RCC 7860 (cell line): ENCODE data around the gene SLC35F3.
A peak's percentile ranks its signal among the peaks of the same experiment; 100 is the strongest.
"Not testable (repeated sequence)": the region's sequence is repeated elsewhere in the genome, so short reads cannot be mapped to it uniquely, and the experiment has no call there.

Source experiments
- DNase-seq: peaks from one replicate; pipeline ENCODE4 v3.0.0-alpha.2; 2015; ENCODE audit warnings: low spot score
- FAIRE-seq: peaks from 2 replicates; lab custom pipeline; 2012; peaks lifted over from hg19 to GRCh38; lab: Jason Lieb, UNC

The SLC35F3 gene

DNA sequence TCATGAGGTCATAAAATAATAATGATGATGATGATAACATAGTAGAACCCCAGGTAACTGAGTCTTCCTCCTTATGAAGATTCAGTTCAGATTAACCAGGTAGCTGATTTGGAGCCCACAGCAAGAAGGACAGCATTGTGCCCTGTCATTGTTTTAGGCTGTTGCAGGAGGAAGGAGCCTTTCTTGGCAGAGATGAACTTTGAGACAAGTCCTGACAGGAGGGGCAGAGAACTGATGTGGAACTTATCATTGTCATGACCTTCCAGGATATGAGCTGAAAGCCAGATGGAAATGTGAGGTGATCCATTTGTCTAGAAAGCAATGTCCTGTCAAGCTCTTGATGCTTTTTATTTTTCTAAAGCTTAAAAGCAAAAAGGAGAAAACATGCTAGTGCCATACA is 336.2 kb downstream of the SLC35F3 start:
- no peak for FAIRE-seq
- DNase-seq: no peak

DNA sequence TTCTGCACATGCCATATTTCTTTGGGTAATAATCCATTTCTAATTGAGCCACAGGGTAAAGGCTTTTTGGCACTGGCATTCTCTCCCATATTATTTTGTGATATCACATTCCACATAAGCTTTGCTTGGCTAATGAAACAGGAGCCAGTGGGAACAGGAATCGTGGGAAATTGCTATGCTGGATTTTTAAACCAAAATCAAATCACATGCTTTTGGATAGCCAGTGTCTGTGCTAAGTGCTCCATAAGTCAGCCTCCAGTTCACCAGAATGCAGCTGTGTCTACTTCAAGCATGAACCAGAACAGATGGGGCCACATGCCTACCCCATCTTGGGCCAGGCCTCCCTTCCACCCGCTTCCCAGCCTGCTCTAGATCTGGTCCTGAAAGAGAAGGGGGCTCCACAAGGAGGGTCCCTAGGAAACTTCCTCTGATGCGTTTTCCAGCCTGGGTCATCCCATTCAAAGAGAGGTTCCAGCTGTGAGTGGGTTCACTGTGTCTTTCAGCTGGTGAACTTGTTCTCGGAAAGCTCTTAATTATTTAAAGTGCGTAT is 337.5 kb downstream of the SLC35F3 start:
- FAIRE-seq (no peak), DNase-seq (no peak)

DNA sequence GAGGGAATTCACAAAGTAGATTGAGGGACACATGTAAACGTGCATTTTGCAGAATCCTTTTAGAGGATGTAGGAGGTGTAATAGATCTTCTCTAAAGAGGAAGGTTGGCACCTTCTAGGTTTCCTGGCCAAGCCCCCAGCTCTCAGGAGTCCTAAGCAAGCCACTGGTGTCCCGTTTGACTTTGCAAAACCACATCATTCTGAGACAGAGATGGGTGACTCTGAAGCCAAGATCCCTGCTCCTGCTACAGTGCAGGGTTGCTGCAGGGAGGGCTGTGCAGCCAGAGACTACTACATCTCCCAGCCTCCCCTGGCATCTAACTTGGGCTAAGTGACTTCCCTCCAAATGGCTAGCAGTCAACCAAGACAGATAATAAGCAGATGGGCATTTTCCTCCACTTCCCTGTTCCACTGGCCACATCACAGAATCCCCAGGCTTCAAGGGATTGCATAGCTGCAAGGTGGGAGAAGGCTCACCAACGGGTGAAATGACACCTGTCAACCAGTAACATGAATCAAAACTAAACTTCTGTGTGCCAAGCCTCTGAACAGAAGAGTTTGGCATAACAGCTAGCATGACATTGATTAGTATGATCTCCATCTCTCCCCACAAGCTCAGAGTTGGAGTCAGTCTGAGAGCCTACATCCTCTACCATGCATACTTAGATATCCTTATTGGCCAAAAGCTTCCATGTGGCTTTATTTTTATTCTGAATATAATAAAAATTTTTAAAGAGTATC is 339.2 kb downstream of the SLC35F3 start:
- no peak for FAIRE-seq
- DNase-seq: no peak

DNA sequence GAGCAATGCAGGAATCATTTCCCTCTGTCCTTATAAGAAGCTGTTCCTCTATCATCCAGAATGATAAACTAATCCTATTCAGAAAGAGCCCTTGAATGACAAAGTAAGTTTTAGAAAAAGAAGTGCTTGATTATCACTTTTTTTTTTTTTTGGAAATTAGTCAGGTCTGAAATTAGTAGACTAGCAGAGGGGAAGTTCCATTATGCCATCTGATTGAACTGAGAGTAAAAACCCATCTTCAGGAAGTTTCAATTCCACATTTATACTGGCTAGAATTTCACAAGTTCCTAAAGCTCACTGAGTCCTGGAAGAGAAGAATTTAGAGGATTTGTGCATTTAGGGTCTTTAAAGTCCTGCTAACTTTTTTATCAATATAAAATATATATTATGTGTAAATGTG is 340.0 kb downstream of the SLC35F3 start:
- no peak for DNase-seq
- no peak for FAIRE-seq

DNA sequence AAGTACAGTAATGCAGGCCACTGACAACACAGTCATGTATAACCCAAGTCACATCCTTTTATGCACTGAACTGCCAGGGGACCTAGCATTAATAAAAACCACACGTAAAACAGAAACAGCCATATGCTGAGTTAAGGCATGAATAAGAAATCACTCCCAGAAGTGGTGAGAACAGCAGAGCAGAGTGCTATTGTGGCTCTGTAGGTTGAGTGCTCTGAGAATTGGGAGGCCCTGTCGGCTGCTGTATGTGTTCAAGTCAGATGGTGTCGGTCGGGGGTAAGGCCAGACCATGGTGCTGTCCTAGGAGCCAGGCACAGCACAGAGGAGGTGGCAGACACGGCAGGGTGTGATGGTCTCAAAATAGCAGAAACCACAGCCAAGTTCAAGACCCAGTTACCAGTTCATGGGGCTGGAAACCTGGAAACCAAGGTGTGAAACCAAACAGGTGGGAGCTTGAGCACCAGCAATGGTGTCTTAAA is 342.2 kb downstream of the SLC35F3 start:
- no peak for DNase-seq
- FAIRE-seq: no peak

DNA sequence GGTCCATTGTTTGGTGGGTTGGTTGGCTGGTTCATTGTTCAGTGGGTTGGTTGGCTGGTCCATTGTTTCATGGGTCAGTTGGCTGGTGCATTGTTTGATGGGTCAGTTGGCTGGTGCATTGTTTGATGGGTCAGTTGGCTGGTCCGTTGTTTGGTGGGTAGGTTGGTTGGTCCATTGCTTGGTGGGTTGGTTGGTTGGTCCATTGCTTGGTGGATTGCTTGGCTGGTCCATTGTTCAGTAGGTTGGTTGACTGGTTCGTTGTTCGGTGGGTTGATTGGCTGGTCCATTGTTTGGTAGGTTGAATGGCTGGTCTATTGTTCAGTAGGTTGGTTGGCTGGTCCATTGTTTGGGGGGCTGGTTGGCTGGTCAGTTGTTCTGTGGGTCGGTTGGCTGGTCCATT is 343.3 kb downstream of the SLC35F3 start:
- not testable (repeated sequence) for FAIRE-seq, DNase-seq

DNA sequence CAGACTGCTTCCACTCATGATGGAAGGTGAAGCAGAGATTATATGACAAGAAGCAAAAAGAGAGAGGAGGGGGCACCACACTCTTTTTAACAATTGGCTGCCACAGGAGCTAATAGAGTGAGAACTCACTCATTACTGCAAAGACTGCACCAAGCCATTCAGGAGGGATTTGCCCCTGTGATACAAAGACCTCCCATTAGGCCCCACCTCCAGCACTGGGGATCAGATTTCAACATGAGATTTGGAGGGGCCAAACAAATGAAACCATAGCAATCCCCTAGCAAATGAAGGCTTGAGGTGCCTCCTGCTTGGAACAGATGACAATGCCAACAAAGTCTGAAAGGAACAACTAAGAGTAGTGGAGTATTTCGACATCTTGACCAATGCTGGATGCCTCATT is 346.3 kb downstream of the SLC35F3 start:
- no peak for FAIRE-seq

DNA sequence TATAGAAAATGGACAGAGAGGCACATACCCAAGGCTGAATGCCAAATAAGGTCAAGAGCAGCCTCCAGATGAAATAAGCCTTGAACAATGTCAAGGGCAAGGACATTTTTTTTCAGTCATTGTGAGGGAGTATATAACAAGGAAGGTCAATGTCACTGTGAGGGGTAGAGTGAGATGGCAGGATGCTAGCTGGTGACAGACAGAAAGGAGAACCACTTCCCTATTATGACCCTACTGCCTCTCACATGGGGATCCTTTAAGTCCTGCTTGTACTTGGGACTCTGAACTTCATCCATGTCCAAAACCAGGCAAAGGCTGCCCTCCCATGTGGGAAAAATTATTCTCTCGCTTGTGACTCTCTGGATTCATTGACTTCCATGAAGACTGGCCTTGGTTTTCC is 349.3 kb downstream of the SLC35F3 start:
- FAIRE-seq (no peak), DNase-seq (no peak)

More for the DNA sequence above, 346.3 kb downstream of the SLC35F3 start:
- no peak for DNase-seq

DNA sequence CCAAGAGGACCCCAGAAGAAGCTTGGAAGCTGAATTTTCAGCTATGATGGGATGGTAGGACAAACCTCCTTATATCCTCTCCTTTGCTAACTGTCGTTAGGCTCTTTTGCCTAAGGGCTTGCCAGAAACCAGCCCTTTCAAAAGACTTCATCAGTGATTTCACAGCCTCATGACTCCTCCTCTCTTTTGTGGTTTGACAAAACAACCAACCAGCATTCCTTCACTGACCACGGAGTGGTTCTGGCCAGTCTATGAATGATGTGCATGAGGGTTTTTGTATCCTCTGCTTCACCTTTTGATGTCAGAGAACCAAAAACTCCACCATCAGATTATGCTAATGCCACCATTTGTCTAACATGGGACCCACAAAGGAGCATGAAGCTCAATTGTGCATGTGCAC is 351.9 kb downstream of the SLC35F3 start:
- peak; percentile 26 for DNase-seq

DNA sequence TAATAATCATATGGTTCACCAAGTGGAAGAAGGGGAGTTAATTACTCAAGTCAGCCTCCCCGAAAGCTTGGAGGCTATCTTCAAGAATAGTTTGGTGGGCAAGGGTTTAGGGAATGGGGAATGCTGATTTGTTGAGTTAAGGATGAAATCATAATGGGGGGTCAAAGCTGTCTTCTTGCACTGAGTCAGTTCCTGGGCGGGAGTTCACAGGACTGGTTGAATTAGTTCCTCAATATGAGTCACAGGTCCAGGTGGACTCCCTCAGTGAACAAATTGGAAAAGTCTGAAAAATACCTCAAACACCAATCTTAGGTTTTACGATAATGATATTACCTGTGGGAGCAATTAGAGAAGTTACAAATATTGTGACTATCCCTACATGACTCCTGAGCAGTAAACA is 353.6 kb downstream of the SLC35F3 start:
- DNase-seq (no peak), FAIRE-seq (no peak)

More for the DNA sequence above, 351.9 kb downstream of the SLC35F3 start:
- FAIRE-seq: no peak

DNA sequence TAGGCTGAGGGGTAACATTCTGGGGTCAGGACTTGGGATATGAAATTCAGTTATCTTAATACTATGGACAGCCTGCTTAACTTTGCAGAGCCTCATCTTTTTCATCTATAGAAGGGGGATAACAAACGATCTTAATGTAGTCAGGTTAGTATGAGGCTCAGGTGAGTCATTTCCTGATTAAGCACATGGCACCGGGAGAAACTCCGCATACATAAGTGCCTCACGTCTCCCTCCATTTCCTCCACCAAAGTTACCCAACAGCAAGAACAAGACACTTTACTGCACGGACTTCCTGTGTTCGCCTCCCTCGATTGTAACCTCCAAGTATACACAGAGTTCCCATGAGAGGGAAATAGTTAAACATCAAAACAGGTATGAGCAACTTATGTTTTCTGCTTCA is 356.1 kb downstream of the SLC35F3 start:
- peak; percentile 59 for DNase-seq
- FAIRE-seq: no peak

DNA sequence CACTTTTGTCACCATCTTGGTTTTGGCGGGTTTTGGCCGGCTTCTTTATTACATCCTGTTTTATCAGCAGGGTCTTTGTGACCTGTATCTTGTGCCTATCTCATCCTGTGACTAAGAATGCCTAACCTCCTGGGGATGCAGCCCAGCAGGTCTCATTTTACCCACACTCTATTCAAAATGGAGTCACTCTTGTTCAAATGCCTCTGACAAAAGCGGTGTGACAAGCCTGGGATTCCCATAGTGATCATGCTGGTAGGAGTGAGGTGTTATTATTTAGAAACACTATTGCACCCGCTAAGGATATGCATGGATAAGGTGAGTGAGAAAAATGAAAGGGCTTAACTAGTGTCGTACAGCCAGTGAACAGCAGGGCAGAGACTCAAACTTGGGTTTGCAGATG is 357.1 kb downstream of the SLC35F3 start:
- no peak for DNase-seq
- FAIRE-seq: no peak

DNA sequence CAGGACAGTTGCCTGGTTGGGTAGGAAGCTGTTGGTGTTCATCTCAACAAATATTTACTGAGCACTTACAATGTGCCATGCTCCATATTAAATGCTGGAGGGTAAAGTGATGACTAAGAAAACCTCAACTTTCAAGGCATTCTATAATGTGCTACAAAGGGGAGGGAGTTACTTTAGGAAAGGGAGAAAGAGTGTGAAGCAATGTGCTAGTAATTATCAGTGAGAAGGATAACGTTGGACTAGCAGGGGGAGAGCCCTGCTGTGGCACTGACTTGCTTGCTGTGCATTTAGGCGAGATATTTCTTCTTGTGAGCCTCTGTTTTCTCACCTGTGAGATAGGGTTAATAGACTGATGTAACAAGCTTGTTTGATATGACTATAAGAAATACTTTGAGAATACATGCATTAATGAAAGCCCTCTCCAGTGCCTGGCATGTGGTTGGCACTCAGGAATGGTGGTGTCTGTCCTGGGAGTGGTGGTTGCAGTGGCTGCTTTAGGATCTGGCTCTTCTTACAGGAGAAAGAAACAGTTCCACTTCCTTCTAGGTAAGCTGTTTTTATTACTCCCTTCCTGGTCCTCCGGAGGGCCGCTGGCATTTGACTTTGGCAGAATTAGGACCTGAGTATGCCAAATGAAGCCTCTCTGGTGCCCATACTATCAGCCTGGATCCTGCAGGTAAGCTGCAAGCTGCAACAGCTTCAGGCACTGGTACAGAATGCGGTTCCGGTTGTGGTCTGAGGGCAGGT is 357.7 kb downstream of the SLC35F3 start:
- FAIRE-seq (no peak), DNase-seq (no peak)

DNA sequence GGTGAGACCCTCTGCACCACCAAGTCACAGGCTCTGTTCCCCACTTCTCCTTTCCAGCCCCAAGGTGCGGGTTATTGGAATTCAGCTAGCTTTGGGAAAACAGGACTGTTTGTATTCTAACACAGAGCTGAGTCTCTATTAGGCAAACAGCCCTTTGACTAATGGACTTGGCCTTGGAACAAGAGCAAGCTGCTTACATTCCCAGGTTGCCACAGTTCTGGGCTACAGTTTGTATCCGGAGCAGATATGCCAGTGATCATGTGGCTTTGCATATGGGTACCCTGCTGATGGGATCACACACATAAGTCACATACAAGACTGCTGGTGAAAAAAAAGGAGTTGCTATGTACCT is 358.3 kb downstream of the SLC35F3 start:
- DNase-seq (no peak), FAIRE-seq (no peak)

DNA sequence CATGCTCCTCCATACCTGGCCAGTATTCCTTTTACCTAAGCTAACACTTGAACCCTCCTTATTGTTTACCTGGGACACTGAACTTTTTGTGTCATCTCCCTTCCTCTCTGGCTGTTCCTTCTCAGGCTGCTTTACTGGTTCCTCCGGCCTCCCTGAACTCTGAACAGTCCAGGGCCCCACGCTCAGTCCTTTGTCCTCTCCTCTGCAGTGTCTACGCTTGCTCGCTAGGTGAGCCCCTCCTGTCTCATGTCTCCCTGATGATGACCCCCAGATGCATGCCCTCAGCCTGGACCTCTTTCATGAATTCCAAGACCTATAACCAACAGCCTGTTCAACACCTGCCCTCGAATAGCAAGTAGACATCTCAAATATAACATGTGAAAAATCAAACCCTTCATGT is 360.4 kb downstream of the SLC35F3 start:
- FAIRE-seq (no peak), DNase-seq (no peak)

DNA sequence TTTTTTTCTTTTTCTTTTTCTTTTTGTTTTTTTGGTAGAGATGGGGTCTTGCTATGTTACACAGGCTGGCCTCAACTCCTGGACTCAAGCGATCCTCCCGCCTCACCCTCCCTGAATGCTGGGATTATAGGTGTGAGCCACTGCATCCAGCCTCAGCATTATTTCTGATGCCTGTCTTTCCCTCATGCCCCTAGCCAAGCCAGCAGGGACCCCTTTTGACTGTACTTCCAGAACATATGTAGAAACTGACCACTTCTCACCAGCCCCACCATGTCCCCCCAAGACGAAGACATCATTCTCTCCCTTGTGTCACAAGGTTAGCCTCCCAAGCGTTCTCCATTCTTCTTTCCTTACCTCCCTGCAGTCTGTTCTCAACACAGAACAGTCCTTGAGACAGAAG is 360.8 kb downstream of the SLC35F3 start:
- DNase-seq: no peak
- no peak for FAIRE-seq

DNA sequence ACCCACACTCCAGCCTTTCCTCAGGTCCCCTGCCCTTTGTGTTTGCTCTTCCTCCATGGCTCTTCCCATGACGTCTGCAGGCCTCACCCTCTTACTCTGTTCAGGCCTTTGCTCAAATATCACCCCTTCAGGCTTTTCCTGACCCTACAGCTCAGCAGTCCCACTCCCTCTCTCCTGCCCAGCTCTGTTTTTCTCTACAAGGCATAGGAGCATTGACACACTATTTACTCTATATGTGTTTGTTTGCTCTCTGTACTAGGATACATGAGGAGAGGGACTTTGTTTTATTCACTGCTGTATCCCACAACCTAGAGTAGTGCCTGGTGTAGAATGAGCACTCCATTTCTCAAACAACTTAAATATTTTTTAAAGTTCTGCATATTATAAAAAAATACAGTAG is 361.4 kb downstream of the SLC35F3 start:
- DNase-seq (no peak), FAIRE-seq (no peak)

DNA sequence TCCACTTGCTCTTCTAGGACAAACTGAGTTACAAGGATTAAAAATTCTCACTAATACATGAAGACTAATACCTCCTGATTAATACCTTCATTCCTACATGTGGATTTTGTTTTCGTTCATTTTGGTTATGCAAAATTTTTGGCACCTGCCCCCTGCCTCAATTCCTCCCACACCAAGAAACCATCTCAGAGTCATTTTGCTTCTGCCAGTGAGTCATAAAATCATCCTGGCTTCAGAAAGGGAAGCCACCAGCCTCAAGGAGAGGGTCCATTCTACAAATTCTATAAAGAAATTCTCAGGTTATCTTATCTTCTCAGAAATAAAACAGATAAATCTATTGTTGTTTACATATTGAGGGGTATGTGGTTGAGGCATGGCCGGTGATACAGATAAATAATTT is 365.6 kb downstream of the SLC35F3 start:
- DNase-seq: no peak
- FAIRE-seq: no peak

DNA sequence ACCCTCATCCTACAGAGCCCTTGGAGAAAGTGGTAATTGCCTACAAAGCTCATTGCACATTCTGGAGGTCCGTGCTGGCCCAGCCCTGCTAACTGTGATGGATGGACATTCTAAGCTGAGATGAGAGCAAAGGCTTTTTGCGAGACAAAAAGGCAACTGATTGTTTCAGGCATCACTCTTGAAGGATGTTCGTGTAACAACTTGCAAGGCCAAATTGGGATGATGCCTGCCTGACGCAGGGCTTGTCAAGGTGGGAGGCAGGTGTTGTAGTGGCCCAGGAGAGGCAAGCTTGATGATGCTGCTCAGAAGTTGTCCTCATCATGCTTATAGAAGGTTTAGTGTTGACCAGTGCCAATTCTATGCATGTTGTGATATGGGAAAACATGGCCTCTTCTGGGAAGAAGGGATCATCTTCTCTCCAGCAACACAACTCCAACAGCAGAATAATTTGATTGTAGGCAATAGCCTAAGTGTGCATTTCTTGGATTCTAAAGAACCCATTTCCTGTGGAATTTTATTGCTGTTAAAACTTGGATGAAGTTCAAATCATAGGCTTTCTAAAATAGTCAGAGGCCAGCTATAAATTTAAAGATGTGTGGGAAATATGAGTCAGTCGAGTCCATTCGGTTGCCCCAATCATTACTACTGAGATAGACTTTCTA is 366.2 kb downstream of the SLC35F3 start:
- FAIRE-seq (no peak), DNase-seq (no peak)

DNA sequence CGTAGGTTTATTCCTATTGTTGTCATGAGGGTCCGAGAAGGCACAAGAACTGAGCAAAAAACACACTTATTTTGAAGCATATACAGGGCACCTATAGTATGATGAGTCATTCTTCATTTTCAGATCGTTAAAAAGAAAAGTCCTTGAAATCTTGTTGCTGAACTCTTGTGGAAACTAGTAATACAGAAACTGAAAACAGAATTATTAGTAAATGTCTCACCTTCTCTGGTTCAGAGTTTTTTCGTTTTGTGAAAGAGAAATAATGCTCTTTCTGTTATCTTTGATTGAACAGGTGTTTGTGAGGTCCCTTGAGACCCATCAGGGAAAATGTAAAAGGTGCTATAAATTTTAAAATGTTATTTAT is 366.7 kb downstream of the SLC35F3 start:
- FAIRE-seq (no peak), DNase-seq (no peak)

DNA sequence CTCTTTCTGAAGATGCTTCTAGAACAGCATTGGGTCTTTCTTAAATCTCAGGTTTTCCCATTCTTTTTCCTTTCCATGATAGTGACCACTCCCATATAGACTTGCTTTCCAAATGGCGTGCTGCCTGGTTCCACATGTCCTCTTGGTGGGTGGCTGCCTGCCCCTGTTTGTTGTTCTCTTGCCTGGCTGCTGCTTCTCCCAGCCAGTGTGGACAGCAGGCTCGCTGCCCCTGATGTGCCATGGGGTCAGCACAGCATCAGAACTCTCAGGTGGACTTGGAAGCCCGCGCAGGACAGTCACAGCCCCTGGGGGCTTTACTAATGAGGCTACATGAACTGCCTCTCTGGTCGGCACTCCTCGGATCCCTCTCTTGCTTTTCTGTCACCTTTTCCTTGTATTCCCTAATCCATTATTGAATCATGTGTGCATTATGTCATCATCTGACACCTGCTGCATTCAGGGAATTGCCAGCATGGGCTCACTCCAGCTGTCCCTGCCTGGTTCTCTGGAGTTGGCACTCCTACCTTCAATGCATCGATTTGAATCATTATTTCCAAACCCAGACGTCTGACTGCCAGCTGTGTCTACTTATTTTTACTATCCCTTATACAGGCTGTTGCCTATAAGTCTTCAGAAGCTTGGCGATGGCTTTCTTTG is 368.3 kb downstream of the SLC35F3 start:
- no peak for FAIRE-seq

More for the DNA sequence above, 368.3 kb downstream of the SLC35F3 start:
- DNase-seq: no peak
